Measurements from ENCODE around the gene IGSF23.
"Not testable (repeated sequence)": the region's sequence is repeated elsewhere in the genome, so short reads cannot be mapped to it uniquely, and the experiment has no call there.

IGSF23 gene

DNA sequence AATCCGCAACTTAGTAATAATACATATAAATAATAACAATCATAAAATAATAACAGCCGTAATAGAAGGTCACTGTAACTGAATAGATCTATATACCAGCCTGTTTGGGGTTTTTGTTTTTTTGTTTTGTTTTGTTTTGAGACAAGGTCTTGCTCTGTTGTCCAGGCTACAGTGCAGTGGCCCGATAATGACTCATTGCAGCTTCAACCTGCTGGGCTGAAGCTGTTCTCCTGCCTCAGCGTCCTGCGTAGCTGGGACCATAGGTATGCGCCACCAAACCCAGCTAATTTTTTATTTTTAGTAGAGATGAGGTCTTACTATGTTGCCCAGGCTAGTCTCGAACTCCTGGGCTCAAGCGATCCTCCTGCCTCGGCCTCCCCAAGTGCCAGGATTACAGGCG is 950 bp downstream of the IGSF23 start:
- no peak for DNase-seq

GRCh38 chr19:44615863-44616247 is 2.5 kb downstream of the IGSF23 start:
- no peak for DNase-seq

DNA sequence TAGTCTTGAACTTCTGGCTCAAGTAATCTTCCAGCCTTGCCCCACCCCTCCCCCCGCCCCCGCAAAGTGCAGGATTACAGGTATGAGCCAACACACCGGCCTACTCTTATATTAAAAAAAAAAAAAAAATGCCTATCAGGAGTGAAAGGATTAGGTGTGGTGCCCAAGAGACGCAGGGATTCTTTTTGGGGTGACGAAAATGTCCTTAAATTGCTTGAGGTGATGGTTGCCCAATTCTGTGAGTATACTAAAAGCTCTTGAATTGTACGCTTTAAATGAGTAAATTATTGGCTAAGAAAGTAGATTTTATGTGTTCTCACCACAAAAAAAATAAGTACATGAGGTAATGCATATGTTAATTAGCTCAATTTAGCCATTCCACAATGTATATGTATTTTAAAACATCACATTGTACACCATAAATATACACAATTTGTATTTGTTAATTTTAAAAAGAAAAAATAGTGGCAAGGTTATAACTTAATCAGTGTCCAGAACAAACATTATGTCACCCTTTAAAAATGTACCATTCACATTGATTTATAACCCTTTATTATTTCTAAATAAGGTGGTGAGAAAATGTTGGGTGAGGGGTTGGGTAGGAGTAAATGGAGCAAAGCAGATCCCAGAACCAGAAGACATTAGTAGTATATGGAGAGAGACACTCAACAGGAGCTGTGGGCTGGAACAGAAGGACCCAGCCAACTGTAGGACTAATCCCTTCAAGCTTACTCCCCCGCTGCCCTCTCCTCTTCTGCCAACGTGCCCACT is 3.9 kb downstream of the IGSF23 start:
- no peak for DNase-seq

- no peak for DNase-seq
Observed at GRCh38 chr19:44618640-44619357, 5.4 kb downstream of the IGSF23 start.

GRCh38 chr19:44620667-44621066 is 7.3 kb downstream of the IGSF23 start:
- DNase-seq = no peak

DNA sequence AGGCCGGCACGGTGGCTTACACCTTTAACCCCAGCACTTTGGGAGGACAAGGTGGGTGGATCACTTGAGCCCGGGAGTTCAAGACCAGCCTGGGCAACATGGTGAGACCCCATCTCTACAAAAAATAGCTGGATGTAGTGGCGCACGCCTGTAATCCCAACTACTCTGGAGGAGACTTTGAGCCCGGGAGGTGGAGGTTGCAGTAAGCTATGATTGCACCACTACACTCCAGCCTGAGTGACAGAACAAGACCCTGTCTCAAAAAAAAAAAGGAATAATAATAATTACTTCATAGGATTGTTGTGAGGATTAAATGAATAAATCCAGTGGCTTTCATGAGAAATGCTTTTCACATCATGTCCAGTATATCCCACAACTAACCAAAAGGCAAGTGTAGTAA is 8.0 kb downstream of the IGSF23 start:
- no peak for DNase-seq

DNA sequence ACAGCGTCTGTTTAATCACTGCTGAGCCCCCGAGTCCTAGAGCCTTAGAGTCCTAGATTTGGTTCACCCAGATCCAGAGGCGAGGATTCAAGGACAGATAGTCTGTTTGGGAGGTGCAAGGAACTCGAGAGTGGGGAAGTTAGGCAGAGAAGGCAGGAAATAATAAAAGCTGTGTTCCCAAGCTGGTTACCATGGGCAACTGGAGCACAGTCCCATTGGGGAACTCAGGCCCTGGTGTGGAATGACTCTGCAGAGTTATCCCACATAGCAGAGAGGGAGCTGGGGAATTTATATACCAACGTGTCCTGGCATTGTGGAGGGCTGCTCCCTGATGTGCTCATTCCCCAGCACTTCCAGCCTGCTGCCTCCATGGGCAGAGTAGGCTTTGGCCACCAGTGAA is 9.7 kb downstream of the IGSF23 start:
- no peak for DNase-seq

- no peak for DNase-seq
Observed at GRCh38 chr19:44623626-44624025, 10.3 kb downstream of the IGSF23 start.

- DNase-seq = no peak
Observed at GRCh38 chr19:44624840-44625354, 11.5 kb downstream of the IGSF23 start.

- DNase-seq = not testable (repeated sequence)
Observed at GRCh38 chr19:44625637-44626036, 12.3 kb downstream of the IGSF23 start.

DNA sequence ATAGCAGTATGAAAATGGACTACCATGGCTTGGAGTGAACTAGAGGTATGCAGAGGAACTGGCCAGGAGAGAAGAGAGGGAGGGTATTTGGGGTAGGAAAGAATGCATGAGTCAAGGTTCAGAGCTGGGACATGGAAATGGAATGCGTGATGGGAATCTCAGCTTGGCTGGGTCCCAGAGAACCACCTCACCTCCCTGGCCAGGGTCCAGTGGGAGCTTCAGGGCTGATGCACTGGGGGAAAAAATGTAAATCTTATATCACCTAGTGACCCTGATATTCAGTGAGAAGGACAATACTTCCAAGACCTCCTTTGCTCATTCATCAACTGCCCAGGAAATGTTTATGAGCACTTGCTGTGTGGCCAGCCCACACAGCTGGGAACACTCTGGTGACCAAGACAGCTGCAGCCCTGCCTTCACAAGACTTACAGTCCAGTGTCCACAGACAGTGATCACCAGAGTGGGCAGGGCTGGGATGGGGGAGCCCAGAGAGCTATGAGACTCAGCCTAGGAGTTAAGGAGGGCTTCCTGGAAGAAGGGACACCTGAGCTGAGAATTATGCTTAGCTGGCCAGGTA is 12.8 kb downstream of the IGSF23 start:
- DNase-seq = no peak

DNA sequence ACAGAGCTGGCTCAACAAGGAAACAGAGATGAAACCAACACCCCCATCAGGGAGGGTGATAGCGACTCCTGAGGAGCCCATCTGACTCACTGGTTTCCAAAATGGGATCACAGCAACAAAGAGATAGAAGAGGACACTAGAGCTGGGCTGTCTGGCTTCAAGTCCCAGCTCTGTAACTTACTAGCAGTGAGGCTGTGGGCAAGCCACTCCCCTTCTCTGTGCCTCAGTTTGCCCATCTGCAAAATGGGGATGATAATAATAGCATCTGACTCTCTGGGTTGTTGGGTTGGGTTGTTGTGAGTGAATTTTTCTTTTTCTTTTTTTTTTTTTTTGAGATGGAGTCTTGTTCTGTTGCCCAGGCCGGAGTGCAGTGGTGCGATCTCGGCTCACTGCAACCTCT is 14.3 kb downstream of the IGSF23 start:
- DNase-seq = no peak

DNA sequence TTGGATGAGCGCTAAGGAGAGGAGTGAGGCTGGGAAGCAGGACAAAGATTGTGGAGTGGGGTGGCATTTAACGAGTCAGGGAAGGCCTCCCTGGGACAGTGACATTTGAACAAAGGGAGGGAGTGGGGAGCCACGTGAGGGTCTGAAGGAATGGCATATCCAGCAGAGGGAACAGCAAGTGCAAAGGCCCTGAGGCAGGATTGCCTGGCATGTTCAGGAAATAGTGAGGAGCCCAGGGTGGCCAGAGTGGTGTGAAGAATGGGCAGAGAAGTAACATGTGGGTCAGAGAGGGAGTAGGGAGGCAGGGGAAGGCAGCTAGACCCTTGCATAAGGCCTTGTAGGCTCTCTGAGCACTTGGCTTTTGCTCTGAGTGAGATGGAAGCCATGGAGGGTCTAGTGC is 15.4 kb downstream of the IGSF23 start:
- DNase-seq = no peak

DNA sequence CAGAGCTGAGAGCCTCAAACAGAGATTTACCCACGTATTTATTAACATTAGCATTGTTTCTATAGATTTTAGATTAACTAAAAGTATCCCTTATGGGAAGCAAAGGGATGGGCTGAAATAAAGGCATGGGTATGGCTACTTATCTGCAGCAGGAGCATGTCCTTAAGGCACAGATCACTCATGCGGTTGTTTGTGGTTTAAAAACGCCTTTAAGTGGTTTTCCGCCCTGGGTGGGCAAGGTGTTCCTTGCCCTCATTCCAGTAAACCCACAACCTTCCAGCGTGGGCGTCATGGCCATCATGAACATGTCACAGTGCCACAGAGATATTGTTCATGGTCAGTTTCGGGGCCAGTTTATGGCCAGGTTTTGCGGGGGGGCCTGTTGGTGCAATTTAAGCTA is 18.2 kb downstream of the IGSF23 start:
- DNase-seq = not testable (repeated sequence)

- not testable (repeated sequence) for DNase-seq
Observed at GRCh38 chr19:44634058-44634457, 20.7 kb downstream of the IGSF23 start.

DNA sequence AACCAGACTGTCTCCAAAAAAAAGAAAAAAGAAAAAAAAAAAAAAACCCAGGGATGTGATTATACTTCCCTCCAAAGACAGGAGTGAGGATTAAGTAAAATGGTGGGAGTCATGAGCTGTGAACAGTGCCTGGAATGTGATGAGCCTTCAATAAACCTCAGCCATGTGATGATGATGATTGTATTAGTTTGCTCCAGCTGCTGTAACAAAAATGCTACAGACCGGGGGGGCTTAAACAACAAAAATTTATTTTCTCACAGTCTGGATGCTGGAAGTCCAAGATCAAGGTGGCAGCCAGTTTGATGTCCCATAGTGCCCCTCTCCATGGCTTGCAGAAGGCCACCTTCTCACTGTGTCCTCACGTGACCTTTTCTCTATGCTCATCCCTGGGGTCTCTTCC is 21.4 kb downstream of the IGSF23 start:
- no peak for DNase-seq

DNA sequence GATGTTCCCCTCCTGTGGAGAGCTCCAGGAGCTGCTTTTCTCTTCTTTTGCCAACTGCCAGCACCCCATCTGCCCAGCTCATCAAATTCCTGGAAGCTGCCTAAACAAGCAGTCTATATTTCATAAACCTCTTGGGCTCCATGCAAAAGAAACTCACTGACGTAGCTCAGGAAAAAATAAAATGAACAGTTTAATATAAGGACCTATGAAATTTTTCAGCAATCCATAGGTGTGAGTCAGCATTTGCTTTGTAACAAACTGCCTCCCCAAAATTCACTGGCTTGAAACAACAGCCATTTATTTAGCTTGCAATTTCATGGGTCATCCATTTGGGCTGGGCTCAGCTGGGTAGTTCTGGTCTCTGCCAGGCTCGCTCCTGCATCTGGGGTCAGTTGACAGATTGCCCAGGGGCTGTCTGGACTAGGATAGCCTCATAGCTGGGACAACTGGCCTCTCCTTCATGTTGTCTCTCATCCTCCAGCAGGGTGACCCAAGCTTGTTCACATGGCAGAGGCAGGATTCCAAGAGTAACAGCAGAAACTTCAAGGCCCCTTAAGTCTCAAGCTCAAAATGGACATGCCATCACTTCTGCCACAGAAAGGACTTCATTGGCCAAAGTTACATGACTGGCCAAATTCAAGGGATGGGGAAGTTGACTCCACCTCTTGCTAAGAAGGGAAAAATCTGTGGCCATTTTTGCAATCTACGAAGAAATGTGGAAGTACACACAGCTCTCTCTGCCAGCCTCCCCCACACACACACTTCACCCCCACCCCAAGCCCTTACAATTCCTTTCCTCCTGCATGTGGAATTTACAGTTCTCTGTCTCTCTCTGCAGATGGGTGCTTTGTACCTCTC is 22.4 kb downstream of the IGSF23 start:
- no peak for DNase-seq

GRCh38 chr19:44636439-44637389 is 23.4 kb downstream of the IGSF23 start:
- no peak for DNase-seq

GRCh38 chr19:44637390-44637764 is 24.0 kb downstream of the IGSF23 start:
- no peak for DNase-seq

GRCh38 chr19:44640518-44640917 is 27.2 kb downstream of the IGSF23 start:
- DNase-seq = no peak

GRCh38 chr19:44641501-44642265 is 28.3 kb downstream of the IGSF23 start:
- DNase-seq = no peak
